OCI-LY7 (cell line): ENCODE results near the gene HEG1. TPM values are rescaled to one million over a fixed set of nuclear protein-coding genes. Genes with fewer than 3 reads are reported as not detected.

Experiments
- BruUV-seq: library from RNA; stranded (reverse); fragments of 400-500 nt; replicated peaks from 2 replicates; lab custom pipeline; 2021; lab: Mats Ljungman, UMichigan
- CTCF ChIA-PET: fragments of 300-600 bp; sonication (Branson Sonifier 250); formaldehyde crosslinking; loops from one replicate; lab custom pipeline; 2022; ENCODE audit warnings: antibody characterized with exemption; ENCODE audit not compliant: unreplicated experiment; lab: Charles Lee
- POLR2A ChIA-PET: fragments of 300-600 bp; sonication (Branson Sonifier 250); formaldehyde crosslinking; loops from one replicate; lab custom pipeline; 2022; ENCODE audit warnings: antibody characterized with exemption; lab: Charles Lee
- DNase-seq: peaks from one replicate; pipeline ENCODE4 v3.0.0-alpha.2; 2015; ENCODE audit warnings: low spot score
- H2AFZ ChIP-seq: fragments of 200-600 bp; sonication (generic), shearing (Covaris generic); 2 replicates; pipeline ENCODE4 v1.6.1; 2014; ENCODE audit warnings: mild to moderate bottlenecking, antibody characterized with exemption, low read length, moderate library complexity
- H3K27ac ChIP-seq: fragments of 200-600 bp; sonication (generic); 2 replicates; pipeline ENCODE4 v1.5.1; 2014; ENCODE audit warnings: mixed run types, low read depth, mild to moderate bottlenecking, moderate library complexity, low read length, inconsistent platforms; ENCODE audit not compliant: poor library complexity, severe bottlenecking
- H3K36me3 ChIP-seq: fragments of 200-600 bp; sonication (generic); 2 replicates; pipeline ENCODE4 v1.6.1; 2014; ENCODE audit warnings: mild to moderate bottlenecking, antibody characterized with exemption, low read length, moderate library complexity, mixed read lengths; ENCODE audit not compliant: insufficient read depth
- H3K4me1 ChIP-seq: fragments of 200-600 bp; sonication (generic); 2 replicates; pipeline ENCODE4 v1.5.1; 2014; ENCODE audit warnings: mild to moderate bottlenecking, low read length; ENCODE audit not compliant: insufficient read depth, poor library complexity, severe bottlenecking
- H3K4me2 ChIP-seq: fragments of 200-600 bp; sonication (generic); 2 replicates; pipeline ENCODE4 v1.6.1; 2014; ENCODE audit warnings: mild to moderate bottlenecking, low read length
- H3K4me3 ChIP-seq: fragments of 200-600 bp; sonication (generic); 2 replicates; pipeline ENCODE4 v1.5.1; 2014; ENCODE audit warnings: mild to moderate bottlenecking, low read depth, low read length; ENCODE audit not compliant: poor library complexity, severe bottlenecking
- H3K79me2 ChIP-seq: fragments of 200-600 bp; sonication (generic); 2 replicates; pipeline ENCODE4 v1.6.1; 2016; ENCODE audit warnings: low read depth, mild to moderate bottlenecking, low read length, moderate library complexity, mixed read lengths; ENCODE audit not compliant: insufficient read depth
- H3K9me2 ChIP-seq: fragments of 200-600 bp; sonication (generic); 2 replicates; pipeline ENCODE4 v1.6.1; 2016; ENCODE audit warnings: mild to moderate bottlenecking, low read length, mixed read lengths; ENCODE audit not compliant: insufficient read depth
- H3K9me3 ChIP-seq: fragments of 200-600 bp; sonication (generic); 2 replicates; pipeline ENCODE4 v1.6.1; 2014; ENCODE audit warnings: mild to moderate bottlenecking, mixed run types, low read length, mixed read lengths
- H4K20me1 ChIP-seq: fragments of 200-600 bp; sonication (generic); 2 replicates; pipeline ENCODE4 v1.6.1; 2014; ENCODE audit warnings: mild to moderate bottlenecking, antibody characterized with exemption, low read length, moderate library complexity, mixed read lengths; ENCODE audit not compliant: insufficient read depth
- CTCF ChIP-seq: fragments of 200-600 bp; sonication (generic); conservative IDR thresholded peaks from 2 replicates; pipeline ENCODE4 v1.5.1; 2014; ENCODE audit warnings: mild to moderate bottlenecking, antibody characterized with exemption, low read length, moderate library complexity, mixed read lengths
- EZH2phosphoT487 ChIP-seq: fragments of 200-600 bp; sonication (generic); IDR thresholded peaks from 2 replicates; pipeline ENCODE4 v1.6.1; 2018; ENCODE audit warnings: low read depth, borderline replicate concordance, mild to moderate bottlenecking, mixed run types, antibody characterized with exemption, low read length, moderate library complexity, mixed read lengths
- intact Hi-C: fragments of 100-400 bp; cut with micrococcal nuclease; formaldehyde crosslinking; loops from one replicate; pipeline ENCODE4 v1.10.0; 2022; ENCODE audit not compliant: unreplicated experiment
- total RNA-seq, 2 experiments: library from RNA; depleted of rRNA in 1 of 2; stranded (reverse); fragments of >200 nt in 1 of 2; shearing (Covaris generic) in 1 of 2; gene quantifications; 2 replicates each; pipeline ENCODE4 v1.2.3, GENCODE V29; 2014 to 2022

HEG1 gene
- total RNA-seq, 2 experiments from 2014 or later, result 2.4 to 6.0 TPM

- TF ChIP-seq EZH2phosphoT487 (no peak), CTCF (no peak)
- Histone ChIP-seq H3K36me3 (no peaks in the 10 kb centered on the region), H3K9me3 (no peaks in the 10 kb centered on the region), H2AFZ (no peak overlapping the region), H3K4me1 (no peaks in the 10 kb centered on the region), H3K4me3 (no peak overlapping the region), H3K9me2 (no peaks in the 10 kb centered on the region), H3K79me2 (no peaks in the 10 kb centered on the region), H4K20me1 (no peaks in the 10 kb centered on the region), H3K4me2 (no peak overlapping the region), H3K27ac (no peak overlapping the region)
- intact Hi-C loops, result no loop called here
- DNase-seq, result no peak
- BruUV-seq, result no TSS peak
- ChIA-PET POLR2A (no interaction called here), CTCF (no interaction called here)
These were observed 31.0 kb downstream of the HEG1 start for GRCh38 chr3:125024817-125025216.

GRCh38 chr3:125023833-125024555, 31.8 kb downstream of the HEG1 start:
- Histone ChIP-seq H3K36me3 (no peaks in the 10 kb centered on the region), H3K9me3 (no peaks in the 10 kb centered on the region), H4K20me1 (no peaks in the 10 kb centered on the region), H2AFZ (no peak overlapping the region), H3K27ac (no peak overlapping the region), H3K79me2 (no peaks in the 10 kb centered on the region), H3K9me2 (no peaks in the 10 kb centered on the region), H3K4me1 (no peaks in the 10 kb centered on the region), H3K4me2 (no peak overlapping the region), H3K4me3 (no peak overlapping the region)
- intact Hi-C loops, result no loop called here
- ChIA-PET CTCF (no interaction called here), POLR2A (no interaction called here)
- BruUV-seq, result no TSS peak
- TF ChIP-seq EZH2phosphoT487 (no peak), CTCF (no peak)
- no peak for DNase-seq

- no peak overlapping the region for H3K4me2 ChIP-seq
- no peak overlapping the region for H3K27ac ChIP-seq
- POLR2A ChIA-PET, result no interaction called here
- intact Hi-C loops, result no loop called here
- no peaks in the 10 kb centered on the region for H3K36me3 ChIP-seq
- no peak for TF ChIP-seq CTCF
- TF ChIP-seq EZH2phosphoT487, result no peak
- H3K4me3 ChIP-seq, result no peak overlapping the region
- H3K9me2 ChIP-seq, result no peaks in the 10 kb centered on the region
- no peaks in the 10 kb centered on the region for H3K4me1 ChIP-seq
- H4K20me1 ChIP-seq, result no peaks in the 10 kb centered on the region
- H2AFZ ChIP-seq, result no peak overlapping the region
- CTCF ChIA-PET, result no interaction called here
- no peaks in the 10 kb centered on the region for H3K9me3 ChIP-seq
- DNase-seq, result no peak
- no TSS peak for BruUV-seq
- no peaks in the 10 kb centered on the region for H3K79me2 ChIP-seq
These were observed 33.6 kb downstream of the HEG1 start for GRCh38 chr3:125022206-125022605.
